ENCODE results near the gene PSD2. TPM values are rescaled to one million over a fixed set of nuclear protein-coding genes. Genes with fewer than 3 reads are reported as not detected.
A peak's percentile ranks its signal among the peaks of the same experiment; 100 is the strongest.

Gene PSD2
- total RNA-seq, 2 donors from 2014 or later, result not detected

DNA sequence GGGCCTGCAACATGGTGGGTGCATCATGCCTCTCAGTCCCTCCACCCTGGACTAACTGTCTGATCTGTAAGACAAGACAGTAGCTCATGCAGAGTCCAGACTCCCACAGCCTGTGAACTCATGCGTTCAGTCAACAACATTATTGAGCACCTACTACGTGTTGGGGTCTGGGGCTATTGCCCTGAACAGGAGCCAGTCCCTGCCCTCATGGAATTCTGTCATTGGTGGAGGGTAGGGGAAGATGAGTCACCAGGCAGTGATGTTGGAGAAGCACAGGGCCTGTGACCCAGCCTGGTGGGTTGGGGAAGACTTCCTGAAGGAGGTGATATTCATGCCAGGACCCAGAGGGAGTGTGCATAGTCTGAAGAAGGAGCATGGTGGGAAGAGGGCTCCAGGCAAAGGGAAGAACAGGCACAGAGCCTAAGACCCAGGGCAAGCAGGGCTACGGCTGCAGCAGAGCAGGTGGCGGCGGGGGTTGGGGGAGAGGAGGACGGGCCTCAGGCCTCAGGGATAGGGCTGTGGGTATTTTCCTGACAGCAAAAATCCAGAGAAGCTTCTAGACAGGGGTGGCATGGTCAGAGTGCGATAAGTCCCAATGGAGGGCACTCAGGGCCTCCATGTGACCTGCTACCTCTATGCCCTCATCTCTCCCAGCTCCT lies 26.7 kb upstream of the PSD2 start:
- DNase-seq (no peak), ATAC-seq (replicated peaks in 1 of 2) (no peak)
- H3K4me3 Mint-ChIP-seq, result no peak overlapping the region
- H3K36me3 Mint-ChIP-seq (ENCODE audit: insufficient read depth in 2 of 2), result no peaks in the 10 kb centered on the region
- peaks cover 18% of the 10 kb centered on the region for H3K4me1 Mint-ChIP-seq (ENCODE audit: low read depth)
- no peak overlapping the region for H3K27ac Mint-ChIP-seq
- peaks cover 15% of the 10 kb centered on the region for H3K27me3 Mint-ChIP-seq (ENCODE audit: low read depth)
- no peaks in the 10 kb centered on the region for H3K9me3 Mint-ChIP-seq

DNA sequence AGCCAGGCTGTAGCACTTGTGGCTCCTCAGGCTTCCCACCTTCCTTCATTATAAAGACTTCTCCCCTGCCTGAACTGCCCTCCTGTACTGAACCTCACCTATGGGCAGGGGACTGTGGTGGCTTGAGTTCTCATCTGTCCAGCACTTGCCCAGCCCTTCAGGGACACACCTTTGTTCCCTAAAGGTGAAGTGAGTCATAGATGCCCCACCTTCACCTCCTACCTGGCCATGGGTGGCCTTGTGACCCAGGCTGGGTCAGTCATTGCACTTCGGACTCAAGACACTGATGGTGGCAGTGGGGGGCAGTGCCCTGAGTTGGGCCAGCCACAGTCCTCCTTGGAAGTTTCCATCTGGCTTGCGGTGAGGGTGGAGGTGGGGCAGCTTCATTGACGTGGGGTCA lies 26.1 kb upstream of the PSD2 start:
- Mint-ChIP-seq H3K36me3 (ENCODE audit: insufficient read depth in 2 of 2) (no peaks in the 10 kb centered on the region), H3K27ac (no peak overlapping the region), H3K4me1 (ENCODE audit: low read depth) (peaks cover 18% of the 10 kb centered on the region), H3K27me3 (ENCODE audit: low read depth) (peaks cover 16% of the 10 kb centered on the region), H3K4me3 (no peak overlapping the region), H3K9me3 (no peaks in the 10 kb centered on the region)
- no peak for DNase-seq
- no peak for ATAC-seq (replicated peaks in 1 of 2)

DNA sequence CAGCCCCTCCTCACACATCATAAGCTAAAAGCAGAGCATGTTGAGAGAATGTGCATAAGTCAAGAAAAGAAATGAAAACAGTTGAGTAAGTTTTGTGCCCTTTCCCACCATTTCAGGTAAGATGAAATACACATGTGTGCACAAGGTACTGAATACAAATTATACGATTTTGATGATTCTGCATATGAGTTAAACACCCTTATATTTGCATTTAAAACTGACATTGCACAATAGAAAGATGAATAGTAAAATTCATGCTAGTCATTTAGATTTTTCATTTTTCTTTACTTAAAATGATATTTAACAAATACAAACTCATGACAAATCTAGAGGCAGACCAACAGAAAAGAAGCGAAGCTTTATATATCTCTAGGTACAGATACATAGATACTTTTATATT lies 24.9 kb upstream of the PSD2 start:
- Mint-ChIP-seq H3K4me3 (no peak overlapping the region), H3K36me3 (ENCODE audit: insufficient read depth in 2 of 2) (no peaks in the 10 kb centered on the region), H3K4me1 (ENCODE audit: low read depth) (peaks cover 18% of the 10 kb centered on the region), H3K9me3 (no peaks in the 10 kb centered on the region), H3K27ac (no peak overlapping the region), H3K27me3 (ENCODE audit: low read depth) (peaks cover 6% of the 10 kb centered on the region)
- DNase-seq, result no peak
- no peak for ATAC-seq (replicated peaks in 1 of 2)

DNA sequence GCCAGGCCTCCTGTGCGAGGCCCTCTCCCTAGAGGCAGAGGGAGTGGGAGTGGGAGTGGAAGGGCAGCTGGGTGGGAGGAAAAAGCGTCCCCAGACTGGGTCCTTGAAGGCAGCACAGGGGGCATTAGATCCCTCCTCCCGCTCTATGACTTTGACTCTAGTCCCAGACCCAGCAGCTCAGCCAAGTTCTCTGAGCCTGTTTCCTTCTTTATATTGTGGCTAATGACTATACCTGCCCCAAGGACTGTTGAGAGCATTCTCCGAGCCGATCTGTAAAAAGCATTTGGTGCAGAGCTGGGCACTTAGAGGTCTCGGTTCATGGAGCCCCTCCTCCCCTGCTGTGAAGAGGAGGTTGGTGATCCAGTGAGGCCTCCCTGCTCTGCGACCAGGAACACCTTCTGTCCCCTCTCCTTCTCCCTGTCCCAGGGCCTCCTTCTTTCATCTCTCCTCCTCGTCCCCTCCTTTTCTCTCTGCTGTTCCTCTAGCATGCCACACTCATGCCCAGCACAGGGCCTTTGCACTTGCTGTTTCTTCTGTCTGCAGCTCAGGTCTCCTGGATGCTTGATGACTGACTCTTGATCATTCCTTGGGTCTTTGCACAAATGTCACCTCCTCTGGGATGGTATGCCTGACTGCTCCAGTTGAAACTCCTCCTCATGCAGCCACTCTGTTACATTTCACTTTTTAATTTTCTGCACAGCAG lies 23.4 kb upstream of the PSD2 start:
- no peaks in the 10 kb centered on the region for H3K36me3 Mint-ChIP-seq (ENCODE audit: insufficient read depth in 2 of 2)
- no peak overlapping the region for H3K4me3 Mint-ChIP-seq
- peaks cover 9% of the 10 kb centered on the region for H3K27me3 Mint-ChIP-seq (ENCODE audit: low read depth)
- H3K4me1 Mint-ChIP-seq (ENCODE audit: low read depth), result peaks cover 17% of the 10 kb centered on the region
- DNase-seq (no peak), ATAC-seq (replicated peaks in 1 of 2) (no peak)
- H3K9me3 Mint-ChIP-seq, result no peaks in the 10 kb centered on the region
- H3K27ac Mint-ChIP-seq, result no peak overlapping the region

DNA sequence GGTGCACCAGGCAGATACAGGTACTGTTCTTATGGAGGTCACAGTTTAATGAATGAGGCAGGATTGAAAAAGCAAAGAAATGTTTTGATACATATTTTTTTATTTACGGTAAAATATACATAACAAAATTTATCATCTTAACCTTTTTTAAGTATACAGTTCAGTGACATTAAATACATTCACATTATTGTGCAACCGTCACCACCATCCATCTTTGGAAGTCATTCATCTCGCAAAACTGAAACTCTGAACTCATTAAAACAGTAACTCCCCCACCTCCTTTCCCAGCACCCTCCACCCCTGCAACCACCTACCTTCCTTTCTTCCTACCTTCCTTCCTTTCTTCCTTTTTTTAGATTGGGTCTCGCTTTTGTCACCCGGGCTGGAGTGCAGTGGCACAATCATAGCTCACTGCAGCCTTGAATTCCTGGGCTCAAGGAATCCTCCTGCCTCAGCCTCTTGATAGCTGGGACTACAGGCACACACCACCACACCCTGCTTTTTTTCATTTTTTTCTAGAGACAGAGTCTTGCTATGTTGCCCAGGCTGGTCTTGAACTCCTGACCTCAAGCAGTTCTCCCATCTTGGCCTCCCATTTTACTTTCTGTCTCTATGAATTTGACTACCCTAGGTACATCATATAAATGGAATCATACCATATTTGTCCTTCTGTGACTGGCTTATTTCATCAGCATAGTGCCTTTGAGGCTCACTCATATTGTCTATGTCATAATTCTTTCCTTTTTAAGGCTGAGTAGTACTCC lies 22.5 kb upstream of the PSD2 start:
- peaks cover 12% of the 10 kb centered on the region for H3K27me3 Mint-ChIP-seq (ENCODE audit: low read depth)
- no peak overlapping the region for H3K4me3 Mint-ChIP-seq
- ATAC-seq (replicated peaks in 1 of 2) (no peak), DNase-seq (no peak)
- peaks cover 17% of the 10 kb centered on the region for H3K4me1 Mint-ChIP-seq (ENCODE audit: low read depth)
- H3K36me3 Mint-ChIP-seq (ENCODE audit: insufficient read depth in 2 of 2), result no peaks in the 10 kb centered on the region
- no peaks in the 10 kb centered on the region for H3K9me3 Mint-ChIP-seq
- no peak overlapping the region for H3K27ac Mint-ChIP-seq

DNA sequence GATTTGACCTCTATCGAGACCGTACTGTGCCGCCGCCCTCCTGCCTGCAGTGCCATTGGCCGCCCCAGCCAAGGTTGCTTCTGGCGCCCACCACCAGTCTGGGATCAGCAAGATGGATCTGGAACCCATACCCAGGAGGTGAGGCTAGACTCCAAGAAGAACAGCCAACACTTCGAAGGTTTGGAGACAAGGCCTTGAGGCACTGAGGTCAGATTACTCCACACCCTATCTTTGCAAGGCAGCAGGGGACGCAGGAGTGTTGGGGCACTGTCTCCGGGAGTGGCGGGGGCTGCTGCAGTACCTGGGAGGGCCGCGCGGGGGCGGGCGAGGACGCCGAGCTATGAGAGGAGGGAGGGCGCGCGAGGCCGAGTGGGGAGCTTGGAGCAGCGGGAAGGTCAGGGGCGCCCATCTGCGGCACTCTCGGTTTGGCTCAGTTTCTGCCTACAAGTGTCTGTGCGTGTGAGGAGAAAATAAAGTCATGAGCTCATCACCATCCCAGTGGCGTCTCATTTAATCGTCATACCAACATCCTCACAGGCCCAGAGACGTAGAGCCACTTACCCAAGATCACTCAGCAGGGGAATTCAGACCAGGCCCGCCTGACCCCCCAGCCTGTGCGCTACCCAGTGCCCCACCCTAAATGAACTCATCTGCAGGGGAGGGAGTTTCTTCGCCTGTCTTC lies 20.5 kb upstream of the PSD2 start:
- Mint-ChIP-seq H3K4me3 (peak overlapping the region; percentile 16 to 50), H3K4me1 (ENCODE audit: low read depth) (peaks cover 17% of the 10 kb centered on the region)

DNA sequence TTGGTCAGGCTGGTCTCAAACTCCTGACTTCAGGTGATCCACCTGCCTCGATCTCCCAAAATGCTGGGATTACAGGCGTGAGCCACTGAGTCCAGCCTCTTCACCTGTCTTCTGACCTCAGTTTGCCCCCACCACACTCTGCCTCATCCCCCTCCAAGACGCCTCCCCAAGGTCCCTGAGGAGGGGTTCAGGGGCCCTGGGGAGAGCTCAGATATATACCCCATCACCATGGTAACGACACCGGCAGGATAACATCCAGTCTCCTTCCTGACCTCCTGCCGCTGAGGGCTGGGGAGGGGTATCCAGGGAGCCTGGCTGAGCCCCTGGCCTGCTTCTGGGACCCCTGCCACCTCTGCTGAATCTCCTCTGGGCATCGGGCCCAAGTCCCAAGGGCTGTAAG lies 19.7 kb upstream of the PSD2 start:
- Mint-ChIP-seq H3K27me3 (ENCODE audit: low read depth) (peaks cover 12% of the 10 kb centered on the region), H3K36me3 (ENCODE audit: insufficient read depth in 2 of 2) (no peaks in the 10 kb centered on the region), H3K4me1 (ENCODE audit: low read depth) (peaks cover 17% of the 10 kb centered on the region), H3K27ac (no peak overlapping the region), H3K4me3 (no peak overlapping the region), H3K9me3 (no peaks in the 10 kb centered on the region)
- ATAC-seq (replicated peaks in 1 of 2) (no peak), DNase-seq (no peak)

More for the DNA sequence above, 20.5 kb upstream of the PSD2 start:
- H3K9me3 Mint-ChIP-seq, result no peaks in the 10 kb centered on the region
- H3K27me3 Mint-ChIP-seq (ENCODE audit: low read depth), result peaks cover 12% of the 10 kb centered on the region
- DNase-seq (peak; percentile 86 to 88), ATAC-seq (replicated peaks in 1 of 2) (peak; percentile 92 to 93)
- no peak overlapping the region for H3K27ac Mint-ChIP-seq
- H3K36me3 Mint-ChIP-seq (ENCODE audit: insufficient read depth in 2 of 2), result no peaks in the 10 kb centered on the region

DNA sequence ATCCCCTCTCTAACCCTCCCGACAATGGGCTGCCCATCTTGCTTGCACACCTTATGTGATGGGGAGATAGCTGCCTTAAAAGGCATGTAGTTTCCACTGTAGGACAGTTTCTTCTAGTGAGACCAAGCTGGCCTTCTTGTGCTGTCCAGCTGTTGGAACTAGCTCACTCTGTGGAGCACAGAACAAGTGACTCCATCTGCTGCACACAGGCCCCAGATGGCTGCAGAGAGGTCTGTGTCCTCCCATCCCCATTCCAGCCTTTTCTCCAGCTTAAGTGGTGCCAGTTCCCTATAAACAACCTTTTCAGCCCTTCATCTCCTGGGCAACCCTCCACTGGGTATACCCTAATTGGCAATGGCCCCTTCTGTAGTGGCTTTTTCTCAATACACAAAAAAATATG lies 18.7 kb upstream of the PSD2 start:
- Mint-ChIP-seq H3K27ac (no peak overlapping the region), H3K4me1 (ENCODE audit: low read depth) (peaks cover 17% of the 10 kb centered on the region), H3K27me3 (ENCODE audit: low read depth) (peaks cover 12% of the 10 kb centered on the region), H3K9me3 (no peaks in the 10 kb centered on the region), H3K36me3 (ENCODE audit: insufficient read depth in 2 of 2) (no peaks in the 10 kb centered on the region), H3K4me3 (no peak overlapping the region)
- ATAC-seq (replicated peaks in 1 of 2) (no peak), DNase-seq (no peak)

DNA sequence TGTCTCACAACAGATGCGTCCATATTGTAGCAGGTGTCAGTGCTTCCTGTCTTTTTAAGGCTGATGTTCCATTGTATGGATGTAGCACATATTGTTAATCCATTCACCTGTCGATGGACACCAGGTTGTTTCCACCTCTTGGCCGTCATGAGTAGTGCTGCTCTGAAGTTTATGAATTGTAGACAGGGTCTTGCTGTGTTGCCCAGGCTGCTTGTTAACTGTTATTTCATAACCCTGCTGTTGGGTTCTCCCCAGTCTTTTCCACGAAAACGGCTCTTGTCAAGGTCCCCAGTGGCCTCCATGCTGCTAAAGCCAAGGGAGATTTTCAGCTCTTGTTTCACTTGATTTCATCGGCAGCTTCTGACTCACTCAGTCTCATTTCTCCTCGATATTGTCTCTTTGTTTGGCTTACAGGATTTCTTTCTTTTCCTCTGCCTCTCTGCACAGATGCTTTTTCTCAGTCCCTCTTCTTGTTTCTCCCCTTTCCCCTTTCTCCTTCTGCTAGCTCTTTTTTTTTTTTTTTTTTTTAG lies 12.1 kb upstream of the PSD2 start:
- no peak overlapping the region for H3K4me3 Mint-ChIP-seq
- no peaks in the 10 kb centered on the region for H3K9me3 Mint-ChIP-seq
- DNase-seq (no peak), ATAC-seq (replicated peaks in 1 of 2) (no peak)
- H3K36me3 Mint-ChIP-seq (ENCODE audit: insufficient read depth in 2 of 2), result no peaks in the 10 kb centered on the region
- H3K4me1 Mint-ChIP-seq (ENCODE audit: low read depth), result peaks cover 5% of the 10 kb centered on the region
- H3K27me3 Mint-ChIP-seq (ENCODE audit: low read depth), result peaks cover 21% of the 10 kb centered on the region
- peak overlapping the region; percentile 74 for H3K27ac Mint-ChIP-seq

DNA sequence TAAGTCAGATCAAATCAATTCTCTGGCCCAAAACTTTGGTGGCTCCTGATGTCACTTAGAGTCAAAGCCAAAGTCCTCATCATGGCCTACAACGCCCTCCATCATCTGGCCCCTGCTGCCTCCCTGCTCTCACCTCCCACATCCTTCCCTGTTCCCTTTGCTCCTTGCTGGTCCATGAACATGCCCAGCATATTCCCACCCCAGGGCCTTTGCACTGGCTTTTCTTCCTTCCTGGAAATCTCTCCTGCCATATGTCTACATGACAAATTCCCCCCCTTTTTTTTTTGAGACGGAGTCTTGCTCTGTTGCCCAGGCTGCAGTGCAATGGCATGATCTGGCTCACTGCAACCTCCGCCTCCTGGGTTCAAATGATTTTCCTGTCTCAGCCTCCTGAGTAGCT lies 11.1 kb upstream of the PSD2 start:
- Mint-ChIP-seq H3K27me3 (ENCODE audit: low read depth) (peaks cover 28% of the 10 kb centered on the region), H3K27ac (no peak overlapping the region), H3K9me3 (no peaks in the 10 kb centered on the region), H3K4me3 (no peak overlapping the region), H3K4me1 (ENCODE audit: low read depth) (peaks cover 5% of the 10 kb centered on the region), H3K36me3 (ENCODE audit: insufficient read depth in 2 of 2) (no peaks in the 10 kb centered on the region)
- ATAC-seq (replicated peaks in 1 of 2), result no peak
- no peak for DNase-seq

DNA sequence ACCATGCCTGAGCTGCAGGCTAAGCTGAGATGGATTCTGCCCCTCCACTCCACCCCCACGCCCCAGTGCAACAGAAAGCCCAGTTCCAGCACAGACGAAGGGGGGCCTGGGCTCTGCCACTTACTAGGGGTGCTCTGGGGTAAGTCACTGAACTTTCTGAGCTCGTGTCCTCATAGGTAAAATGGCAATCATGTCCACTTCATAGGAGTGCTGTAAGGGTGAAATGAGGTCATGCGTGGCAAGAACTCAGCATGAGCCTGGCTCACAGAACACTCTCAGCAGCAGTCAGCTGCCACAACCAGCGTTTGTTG lies 8.4 kb upstream of the PSD2 start:
- Mint-ChIP-seq H3K9me3 (no peaks in the 10 kb centered on the region), H3K27me3 (ENCODE audit: low read depth) (peaks cover 37% of the 10 kb centered on the region), H3K27ac (no peak overlapping the region), H3K4me3 (peak overlapping the region; percentile 86 to 88), H3K36me3 (ENCODE audit: insufficient read depth in 2 of 2) (no peaks in the 10 kb centered on the region), H3K4me1 (ENCODE audit: low read depth) (peaks cover 5% of the 10 kb centered on the region)
- ATAC-seq (replicated peaks in 1 of 2) (peak; percentile 7 to 15), DNase-seq (no peak)

DNA sequence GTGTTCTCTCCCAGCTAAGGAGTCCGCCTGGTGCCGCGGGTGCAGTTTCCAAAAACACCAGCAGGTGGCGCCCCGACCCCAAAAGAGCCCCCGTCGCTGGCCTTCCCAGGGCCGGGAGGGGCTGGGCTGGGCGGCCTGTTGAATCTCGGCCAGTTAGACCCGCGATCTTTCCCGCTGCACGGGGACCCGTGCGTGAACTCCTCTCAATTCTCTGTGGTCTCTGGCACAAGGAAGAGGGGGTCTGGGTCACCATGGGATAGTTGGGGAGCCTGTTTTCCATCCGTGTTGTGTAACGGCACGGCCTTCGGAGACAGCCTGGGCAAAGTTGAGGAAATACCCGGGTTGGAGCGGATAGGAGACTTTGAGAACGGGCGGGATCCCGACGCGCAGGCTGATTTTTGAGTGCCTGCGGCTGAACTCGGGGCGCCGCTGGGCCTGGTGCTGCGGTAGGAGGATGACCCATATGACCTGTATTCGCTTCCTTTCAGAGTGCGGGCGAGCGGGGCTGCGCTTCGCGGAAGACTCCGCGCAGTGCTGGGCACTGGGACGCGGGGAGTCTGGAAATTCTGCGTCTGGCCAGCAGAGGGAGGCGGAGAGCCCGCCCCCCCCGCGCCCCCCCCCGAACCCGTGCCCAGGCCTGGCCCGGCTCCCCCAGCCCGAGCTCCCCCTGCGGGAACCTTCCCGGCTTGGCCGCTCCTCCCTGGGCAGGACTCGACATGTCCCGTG lies 7.9 kb upstream of the PSD2 start:
- Mint-ChIP-seq H3K9me3 (no peaks in the 10 kb centered on the region), H3K36me3 (ENCODE audit: insufficient read depth in 2 of 2) (no peaks in the 10 kb centered on the region), H3K27ac (no peak overlapping the region), H3K27me3 (ENCODE audit: low read depth) (peaks cover 41% of the 10 kb centered on the region), H3K4me1 (ENCODE audit: low read depth) (peaks cover 5% of the 10 kb centered on the region), H3K4me3 (peak overlapping the region; percentile 86 to 88)
- DNase-seq (peak; percentile 74 to 93), ATAC-seq (replicated peaks in 1 of 2) (peak; percentile 84 to 87)
